GM23338 (cell line): ENCODE measurements around the gene JAKMIP3. TPM values are rescaled to one million over a fixed set of nuclear protein-coding genes. Genes with fewer than 3 reads are reported as not detected.

Source experiments
- ATAC-seq: fragments of 200-7000 bp; cut with Tn5 transposase; 3 replicates; pipeline ENCODE4 v1.9.1; 2020
- DNase-seq: peaks from one replicate; pipeline ENCODE4 v3.0.0-alpha.2; 2015; ENCODE audit warnings: low spot score
- H2AFZ ChIP-seq: fragments of 200-600 bp; sonication (generic); 2 replicates; pipeline ENCODE4 v1.8.0; 2016; ENCODE audit warnings: antibody characterized with exemption, mild to moderate bottlenecking, moderate library complexity
- H3F3A ChIP-seq: fragments of 200-600 bp; sonication (generic); replicated peaks from 2 replicates; pipeline ENCODE4 v1.8.0; 2017; ENCODE audit warnings: antibody characterized with exemption, mixed run types, low read depth
- H3K27ac ChIP-seq: fragments of 200-600 bp; sonication (generic); 2 replicates; pipeline ENCODE4 v1.6.1; 2016; ENCODE audit warnings: low read depth
- H3K27me3 ChIP-seq: fragments of 200-600 bp; sonication (generic); 2 replicates; pipeline ENCODE4 v1.8.0; 2016; ENCODE audit warnings: mild to moderate bottlenecking, mixed run types, moderate library complexity; ENCODE audit not compliant: insufficient read depth
- H3K36me3 ChIP-seq: fragments of 200-600 bp; sonication (generic); 2 replicates; pipeline ENCODE4 v1.8.0; 2016; ENCODE audit warnings: mild to moderate bottlenecking; ENCODE audit not compliant: insufficient read depth
- H3K4me1 ChIP-seq: fragments of 200-600 bp; sonication (generic); 2 replicates; pipeline ENCODE4 v1.8.0; 2016; ENCODE audit warnings: mild to moderate bottlenecking, moderate library complexity; ENCODE audit not compliant: insufficient read depth
- H3K4me2 ChIP-seq: fragments of 200-600 bp; sonication (generic); 2 replicates; pipeline ENCODE4 v1.7.1; 2017; ENCODE audit warnings: mixed run types
- H3K4me3 ChIP-seq: fragments of 200-600 bp; sonication (generic); 2 replicates; pipeline ENCODE4 v1.6.1; 2016; ENCODE audit warnings: mixed run types
- H3K79me2 ChIP-seq: fragments of 200-600 bp; sonication (generic); replicated peaks from 2 replicates; pipeline ENCODE4 v1.8.0; 2017; ENCODE audit warnings: mild to moderate bottlenecking; ENCODE audit not compliant: insufficient read depth
- H3K9me2 ChIP-seq: fragments of 200-600 bp; sonication (generic); 2 replicates; pipeline ENCODE4 v1.8.0; 2017; ENCODE audit not compliant: insufficient read depth
- H4K20me1 ChIP-seq: fragments of 200-600 bp; sonication (generic); replicated peaks from 2 replicates; pipeline ENCODE4 v1.8.0; 2017; ENCODE audit warnings: mild to moderate bottlenecking; ENCODE audit not compliant: insufficient read depth
- H3K27ac Mint-ChIP-seq: 2 replicates; pipeline ENCODE4 v1.8.0; 2020; ENCODE audit warnings: inconsistent platforms, mild to moderate bottlenecking, moderate library complexity, mixed read lengths
- H3K27me3 Mint-ChIP-seq: 3 replicates; pipeline ENCODE4 v1.8.0; 2022; ENCODE audit warnings: low read depth, mild to moderate bottlenecking, moderate library complexity, mixed read lengths, inconsistent platforms; ENCODE audit not compliant: insufficient read depth, poor library complexity
- H3K36me3 Mint-ChIP-seq: 3 replicates; pipeline ENCODE4 v1.8.0; 2021; ENCODE audit warnings: low read depth, mild to moderate bottlenecking, inconsistent platforms, moderate library complexity, mixed read lengths
- H3K4me1 Mint-ChIP-seq: 3 replicates; pipeline ENCODE4 v1.8.0; 2020; ENCODE audit warnings: mild to moderate bottlenecking, inconsistent platforms, mixed read lengths
- H3K4me3 Mint-ChIP-seq: 3 replicates; pipeline ENCODE4 v1.8.0; 2021; ENCODE audit warnings: moderate library complexity, mild to moderate bottlenecking, inconsistent platforms, mixed read lengths
- H3K9me3 Mint-ChIP-seq: 3 replicates; pipeline ENCODE4 v1.8.0; 2020; ENCODE audit warnings: moderate library complexity, mild to moderate bottlenecking, inconsistent platforms, mixed read lengths
- CREB1 ChIP-seq: fragments of 250-450 bp; sonication (Bioruptor Pico); IDR thresholded peaks from 2 replicates; pipeline ENCODE4 v1.5.0; 2020; ENCODE audit warnings: low read depth, mild to moderate bottlenecking, moderate library complexity
- EZH2 ChIP-seq: fragments of 200-600 bp; sonication (generic); IDR thresholded peaks from one replicate; pipeline ENCODE4 v1.8.0; 2017; ENCODE audit warnings: antibody characterized with exemption, mild to moderate bottlenecking, low read depth; ENCODE audit not compliant: unreplicated experiment
- EZH2phosphoT487 ChIP-seq: fragments of 200-600 bp; sonication (generic); IDR thresholded peaks from one replicate; pipeline ENCODE4 v1.8.1; 2018; ENCODE audit warnings: antibody characterized with exemption; ENCODE audit not compliant: unreplicated experiment
- JUNB ChIP-seq: IDR thresholded peaks from one replicate; pipeline ENCODE4 v1.6.1; 2016; ENCODE audit warnings: antibody characterized with exemption; ENCODE audit not compliant: unreplicated experiment
- NANOG ChIP-seq: IDR thresholded peaks from 2 replicates; pipeline ENCODE4 v1.6.1; 2016; ENCODE audit warnings: antibody characterized with exemption, borderline replicate concordance
- POLR2AphosphoS5 ChIP-seq: IDR thresholded peaks from 2 replicates; pipeline ENCODE4 v1.6.1; 2016; ENCODE audit warnings: antibody characterized with exemption, low read depth
- STAT1 ChIP-seq: IDR thresholded peaks from one replicate; pipeline ENCODE4 v1.6.1; 2016; ENCODE audit warnings: antibody characterized with exemption; ENCODE audit not compliant: unreplicated experiment
- ZNF114 ChIP-seq: fragments of 250-450 bp; sonication (Bioruptor Pico); IDR thresholded peaks from 2 replicates; pipeline ENCODE4 v1.5.0; 2020; ENCODE audit warnings: mild to moderate bottlenecking, moderate library complexity
- ZNF331 ChIP-seq: fragments of 250-450 bp; sonication (Bioruptor Pico); IDR thresholded peaks from 2 replicates; pipeline ENCODE4 v1.5.0; 2020; ENCODE audit warnings: low read depth, mild to moderate bottlenecking, moderate library complexity
- polyA plus RNA-seq: library from polyadenylated mRNA; unstranded; fragments of >200 nt; fragmentation: Nextera tagmentation; extraction: Ambion mirVana; gene quantifications from 2 replicates; pipeline ENCODE4 v1.2.1, GENCODE V29; 2016
- total RNA-seq: library from RNA; depleted of rRNA; stranded (reverse); fragments of >200 nt; shearing (Covaris generic); gene quantifications from 2 replicates; pipeline ENCODE4 v1.2.3, GENCODE V29; 2014
- TF ChIP-seq, protein P1 (sequence below): IDR thresholded peaks from 2 replicates; pipeline ENCODE4 v1.6.1; 2016; ENCODE audit warnings: antibody characterized with exemption
- TF ChIP-seq, protein P2 (sequence below): IDR thresholded peaks from one replicate; pipeline ENCODE4 v1.6.1; 2018; ENCODE audit warnings: antibody characterized with exemption; ENCODE audit not compliant: unreplicated experiment
- TF ChIP-seq, protein P3 (sequence below), 2 experiments: fragments of 200-600 bp in 1 of 2; sonication (generic) in 1 of 2; conservative IDR thresholded peaks; 2 replicates each; pipeline versions ENCODE4 v1.5.1 to v1.6.1; 2016 to 2017; ENCODE audit warnings: antibody characterized with exemption in 2 of 2, low read depth in 2 of 2, mild to moderate bottlenecking in 2 of 2, moderate library complexity in 1 of 2

Gene JAKMIP3
- total and polyA plus RNA-seq, 2 experiments from 2014 or later: 0.87 to 1.2 TPM

DNA sequence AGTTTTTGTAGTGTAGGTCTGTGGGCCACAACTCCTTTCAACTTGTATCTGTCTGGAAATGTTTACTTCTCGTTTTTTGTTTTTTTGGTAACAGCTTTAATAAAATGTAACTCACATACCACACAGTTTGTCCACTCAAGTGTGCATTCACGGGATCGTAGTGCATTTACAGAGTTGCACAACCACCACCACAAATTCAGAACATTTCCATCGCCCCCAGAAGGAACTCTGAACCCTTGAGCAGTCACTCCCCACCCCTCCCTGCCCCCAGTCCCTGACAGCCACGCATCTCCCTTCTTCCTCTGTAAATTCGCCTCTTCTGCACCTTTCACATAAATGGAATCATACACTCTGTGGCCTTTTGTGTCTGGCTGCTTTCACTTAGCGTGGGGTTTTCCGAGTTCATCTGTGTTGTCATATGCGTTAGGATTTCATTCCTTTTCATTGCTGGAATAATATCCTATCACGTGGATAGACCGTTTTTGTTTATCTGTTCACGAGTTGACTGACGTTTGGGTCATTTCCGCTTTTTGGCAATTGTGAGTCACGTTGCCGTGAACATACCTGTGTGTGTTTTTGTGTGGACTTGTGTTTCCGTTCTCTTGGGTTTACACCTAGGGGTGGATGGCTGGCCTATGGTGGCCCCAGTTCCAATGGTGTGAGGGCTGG lies 10.3 kb downstream of the JAKMIP3 start (continued):
- TF ChIP-seq EZH2 (no peak), ZNF114 (CRISPR knock-in tag) (no peak), STAT1 (no peak), EZH2phosphoT487 (no peak), CREB1 (CRISPR knock-in tag) (no peak), NANOG (no peak), ZNF331 (CRISPR knock-in tag) (no peak)
- TF ChIP-seq, protein P1, sequence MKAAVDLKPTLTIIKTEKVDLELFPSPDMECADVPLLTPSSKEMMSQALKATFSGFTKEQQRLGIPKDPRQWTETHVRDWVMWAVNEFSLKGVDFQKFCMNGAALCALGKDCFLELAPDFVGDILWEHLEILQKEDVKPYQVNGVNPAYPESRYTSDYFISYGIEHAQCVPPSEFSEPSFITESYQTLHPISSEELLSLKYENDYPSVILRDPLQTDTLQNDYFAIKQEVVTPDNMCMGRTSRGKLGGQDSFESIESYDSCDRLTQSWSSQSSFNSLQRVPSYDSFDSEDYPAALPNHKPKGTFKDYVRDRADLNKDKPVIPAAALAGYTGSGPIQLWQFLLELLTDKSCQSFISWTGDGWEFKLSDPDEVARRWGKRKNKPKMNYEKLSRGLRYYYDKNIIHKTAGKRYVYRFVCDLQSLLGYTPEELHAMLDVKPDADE: no peak
- TF ChIP-seq, protein P2, sequence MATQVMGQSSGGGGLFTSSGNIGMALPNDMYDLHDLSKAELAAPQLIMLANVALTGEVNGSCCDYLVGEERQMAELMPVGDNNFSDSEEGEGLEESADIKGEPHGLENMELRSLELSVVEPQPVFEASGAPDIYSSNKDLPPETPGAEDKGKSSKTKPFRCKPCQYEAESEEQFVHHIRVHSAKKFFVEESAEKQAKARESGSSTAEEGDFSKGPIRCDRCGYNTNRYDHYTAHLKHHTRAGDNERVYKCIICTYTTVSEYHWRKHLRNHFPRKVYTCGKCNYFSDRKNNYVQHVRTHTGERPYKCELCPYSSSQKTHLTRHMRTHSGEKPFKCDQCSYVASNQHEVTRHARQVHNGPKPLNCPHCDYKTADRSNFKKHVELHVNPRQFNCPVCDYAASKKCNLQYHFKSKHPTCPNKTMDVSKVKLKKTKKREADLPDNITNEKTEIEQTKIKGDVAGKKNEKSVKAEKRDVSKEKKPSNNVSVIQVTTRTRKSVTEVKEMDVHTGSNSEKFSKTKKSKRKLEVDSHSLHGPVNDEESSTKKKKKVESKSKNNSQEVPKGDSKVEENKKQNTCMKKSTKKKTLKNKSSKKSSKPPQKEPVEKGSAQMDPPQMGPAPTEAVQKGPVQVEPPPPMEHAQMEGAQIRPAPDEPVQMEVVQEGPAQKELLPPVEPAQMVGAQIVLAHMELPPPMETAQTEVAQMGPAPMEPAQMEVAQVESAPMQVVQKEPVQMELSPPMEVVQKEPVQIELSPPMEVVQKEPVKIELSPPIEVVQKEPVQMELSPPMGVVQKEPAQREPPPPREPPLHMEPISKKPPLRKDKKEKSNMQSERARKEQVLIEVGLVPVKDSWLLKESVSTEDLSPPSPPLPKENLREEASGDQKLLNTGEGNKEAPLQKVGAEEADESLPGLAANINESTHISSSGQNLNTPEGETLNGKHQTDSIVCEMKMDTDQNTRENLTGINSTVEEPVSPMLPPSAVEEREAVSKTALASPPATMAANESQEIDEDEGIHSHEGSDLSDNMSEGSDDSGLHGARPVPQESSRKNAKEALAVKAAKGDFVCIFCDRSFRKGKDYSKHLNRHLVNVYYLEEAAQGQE: no peak
- TF ChIP-seq, protein P3, sequence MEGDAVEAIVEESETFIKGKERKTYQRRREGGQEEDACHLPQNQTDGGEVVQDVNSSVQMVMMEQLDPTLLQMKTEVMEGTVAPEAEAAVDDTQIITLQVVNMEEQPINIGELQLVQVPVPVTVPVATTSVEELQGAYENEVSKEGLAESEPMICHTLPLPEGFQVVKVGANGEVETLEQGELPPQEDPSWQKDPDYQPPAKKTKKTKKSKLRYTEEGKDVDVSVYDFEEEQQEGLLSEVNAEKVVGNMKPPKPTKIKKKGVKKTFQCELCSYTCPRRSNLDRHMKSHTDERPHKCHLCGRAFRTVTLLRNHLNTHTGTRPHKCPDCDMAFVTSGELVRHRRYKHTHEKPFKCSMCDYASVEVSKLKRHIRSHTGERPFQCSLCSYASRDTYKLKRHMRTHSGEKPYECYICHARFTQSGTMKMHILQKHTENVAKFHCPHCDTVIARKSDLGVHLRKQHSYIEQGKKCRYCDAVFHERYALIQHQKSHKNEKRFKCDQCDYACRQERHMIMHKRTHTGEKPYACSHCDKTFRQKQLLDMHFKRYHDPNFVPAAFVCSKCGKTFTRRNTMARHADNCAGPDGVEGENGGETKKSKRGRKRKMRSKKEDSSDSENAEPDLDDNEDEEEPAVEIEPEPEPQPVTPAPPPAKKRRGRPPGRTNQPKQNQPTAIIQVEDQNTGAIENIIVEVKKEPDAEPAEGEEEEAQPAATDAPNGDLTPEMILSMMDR (conservative IDR thresholded peaks at IDR 0.05; ENCODE audit: low read depth in 2 of 2): no peak

DNA sequence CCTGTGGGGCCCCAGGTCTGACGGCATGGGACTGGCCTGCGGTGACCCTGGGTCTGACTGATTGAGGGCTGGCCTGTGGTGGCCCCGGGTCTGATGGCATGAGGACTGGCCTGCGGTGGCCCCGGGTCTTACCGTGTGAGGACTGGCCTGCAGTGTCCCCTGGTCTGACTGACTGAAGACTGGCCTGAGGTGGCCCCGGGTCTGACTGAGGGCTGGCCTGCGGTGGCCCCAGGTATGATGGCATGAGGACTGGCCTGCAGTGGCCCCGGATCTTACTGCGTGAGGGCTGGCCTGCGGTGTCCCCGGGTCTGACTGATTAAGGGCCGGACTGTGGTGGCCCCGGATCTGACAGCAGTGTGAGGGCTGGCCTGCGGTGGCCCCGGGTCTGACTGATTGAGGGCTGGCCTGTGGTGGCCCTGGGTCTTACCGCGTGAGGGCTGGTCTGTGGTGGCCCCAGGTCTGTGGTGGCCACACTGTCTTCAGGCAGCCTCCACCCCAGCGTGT lies 10.9 kb downstream of the JAKMIP3 start:
- H3K4me1 ChIP-seq: no peaks in the 10 kb centered on the region
- 0 out of 3 replicates have a peak, but pooled peaks cover 3% of the 10 kb centered on the region for H3K9me3 Mint-ChIP-seq
- H3K4me3 Mint-ChIP-seq: no peak overlapping the region
- H3K9me2 ChIP-seq: no peaks in the 10 kb centered on the region
- no peak overlapping the region for H2AFZ ChIP-seq
- no peak for DNase-seq
- H3K36me3 Mint-ChIP-seq: no peaks in the 10 kb centered on the region
- no peak for ATAC-seq
- no peak overlapping the region for H3K4me3 ChIP-seq
- peaks cover 18% of the 10 kb centered on the region for H3K4me1 Mint-ChIP-seq
- no peak overlapping the region for H3K27ac Mint-ChIP-seq
- peaks cover 6% of the 10 kb centered on the region for H3K27me3 Mint-ChIP-seq
- no peak overlapping the region for H3K27ac ChIP-seq
- no peaks in the 10 kb centered on the region for H3F3A ChIP-seq
- no peaks in the 10 kb centered on the region for H4K20me1 ChIP-seq
- no peaks in the 10 kb centered on the region for H3K79me2 ChIP-seq
- no peak overlapping the region for H3K4me2 ChIP-seq
- no peaks in the 10 kb centered on the region for H3K36me3 ChIP-seq
- H3K27me3 ChIP-seq: no peaks in the 10 kb centered on the region
- TF ChIP-seq POLR2AphosphoS5 (no peak), STAT1 (no peak), ZNF331 (CRISPR knock-in tag) (no peak), JUNB (no peak)
- TF ChIP-seq, protein P1: no peak
- TF ChIP-seq, protein P3 (conservative IDR thresholded peaks at IDR 0.05; ENCODE audit: low read depth in 2 of 2): no peak
